ENCODE measurements around the gene GCN1.

The GCN1 gene

DNA sequence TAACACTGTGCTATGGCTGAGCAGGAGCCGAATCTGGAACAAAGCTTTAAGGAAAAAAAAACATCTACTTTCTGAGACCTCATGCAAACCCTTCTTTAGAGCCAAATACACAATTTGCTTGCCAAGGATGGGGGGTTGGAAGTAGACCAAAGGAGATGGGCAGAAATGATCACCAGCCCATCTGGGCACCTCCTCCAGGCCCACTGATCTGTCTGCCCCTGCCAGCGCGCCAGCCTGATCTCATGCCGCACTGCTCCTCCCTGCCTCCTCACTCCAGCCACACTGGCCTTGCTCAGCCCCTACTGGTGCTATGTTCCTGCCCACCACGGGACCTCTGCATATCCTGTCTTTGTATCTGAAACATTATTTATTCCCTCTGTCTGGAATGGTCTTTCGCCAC is 53.2 kb downstream of the GCN1 start:
- DNase-seq: no peak

- no peak for DNase-seq
Observed at GRCh38 chr12:120140603-120141002, 53.9 kb downstream of the GCN1 start.

- DNase-seq: no peak
Observed at GRCh38 chr12:120139958-120140357, 54.6 kb downstream of the GCN1 start.

GRCh38 chr12:120138366-120138765 is 56.1 kb downstream of the GCN1 start:
- no peak for DNase-seq

GRCh38 chr12:120137833-120138232 is 56.7 kb downstream of the GCN1 start:
- DNase-seq: no peak

DNA sequence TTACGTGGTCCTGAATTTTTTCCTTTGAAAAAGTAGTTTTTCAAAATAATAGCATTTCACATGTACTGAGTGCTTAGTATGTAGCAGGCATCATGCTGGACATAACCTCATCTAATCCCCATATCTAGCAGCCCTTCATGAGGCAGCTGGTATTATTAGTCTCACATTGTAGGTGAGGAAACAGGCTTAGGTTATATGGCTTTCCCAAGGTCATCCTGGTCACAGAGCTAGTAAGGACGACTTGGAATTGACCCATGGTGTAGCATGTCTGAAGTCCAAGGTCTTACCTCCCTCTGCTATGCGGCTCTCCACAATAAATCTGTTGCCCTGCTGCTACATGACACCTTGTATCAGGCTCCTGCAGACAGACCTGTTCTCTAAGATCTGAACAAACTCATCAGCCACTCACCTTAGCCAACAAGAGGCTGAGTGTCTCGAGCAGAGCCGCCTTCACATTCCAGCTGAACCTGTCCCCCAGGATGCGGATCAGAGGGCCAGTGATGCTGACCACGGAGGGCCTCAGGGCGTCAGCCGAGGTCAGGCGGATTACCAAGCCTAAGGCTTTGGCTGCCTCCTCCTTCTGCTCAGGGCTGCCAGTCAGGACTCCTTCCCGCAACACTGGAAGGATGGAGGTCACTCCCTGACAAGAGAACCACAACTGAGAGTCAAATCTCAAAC is 58.3 kb downstream of the GCN1 start:
- DNase-seq: no peak

DNA sequence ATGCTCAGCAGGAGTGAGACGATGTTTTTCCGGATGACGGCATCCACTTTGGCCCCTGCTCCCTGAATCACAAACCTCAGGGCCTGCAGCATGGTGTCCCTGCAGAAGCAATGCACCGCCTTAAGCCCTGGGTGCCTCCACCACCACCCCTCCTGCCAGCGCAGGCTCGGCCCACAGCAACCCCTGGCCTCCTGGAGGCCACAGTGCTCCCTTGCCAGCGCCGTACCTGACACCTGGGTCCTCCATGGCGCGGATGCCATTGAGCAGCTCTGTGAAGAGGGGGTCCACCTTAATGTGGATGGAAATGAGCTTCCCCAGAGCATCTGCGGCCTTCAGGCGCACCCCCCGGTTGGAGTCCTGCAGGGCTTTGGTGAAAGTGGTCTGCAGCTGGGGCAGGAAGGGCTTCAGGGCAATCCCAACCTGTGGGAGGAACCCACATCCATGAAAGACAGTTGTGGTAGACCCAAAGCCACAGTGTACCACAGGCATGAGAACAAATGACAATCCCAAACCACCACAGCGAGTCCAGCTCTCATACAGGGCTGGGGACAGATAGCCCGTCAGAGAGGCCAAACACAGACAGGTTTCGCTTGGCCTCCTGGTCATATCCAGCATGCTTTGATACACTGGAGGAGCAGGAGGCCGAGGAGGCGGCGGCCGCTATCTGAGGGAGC is 60.1 kb downstream of the GCN1 start:
- no peak for DNase-seq

DNA sequence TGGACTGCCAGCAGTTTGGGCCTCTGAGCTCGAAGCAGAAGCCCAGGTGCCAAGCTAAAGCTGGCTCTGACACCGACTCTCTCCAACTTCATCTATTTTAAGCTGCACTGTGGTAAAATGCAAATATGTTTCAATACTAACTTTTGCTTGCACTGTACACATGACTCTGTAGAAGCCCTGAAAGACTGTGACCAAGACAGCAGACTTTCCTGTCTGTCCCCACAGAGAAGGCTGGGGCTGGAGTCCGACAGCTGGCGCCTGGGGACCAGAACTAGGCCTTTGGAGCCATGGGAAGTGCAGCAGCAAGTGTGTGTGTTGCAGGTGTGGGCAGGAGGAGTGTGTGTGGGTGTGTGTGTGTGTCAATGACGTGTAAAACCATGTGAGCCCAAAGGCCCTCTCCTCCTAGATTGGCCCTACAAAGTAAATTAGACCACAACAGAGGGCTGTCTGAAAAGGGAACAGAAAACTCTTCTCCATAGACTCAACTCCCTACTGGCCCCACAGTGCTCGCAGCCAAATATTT is 61.6 kb downstream of the GCN1 start:
- DNase-seq: no peak

DNA sequence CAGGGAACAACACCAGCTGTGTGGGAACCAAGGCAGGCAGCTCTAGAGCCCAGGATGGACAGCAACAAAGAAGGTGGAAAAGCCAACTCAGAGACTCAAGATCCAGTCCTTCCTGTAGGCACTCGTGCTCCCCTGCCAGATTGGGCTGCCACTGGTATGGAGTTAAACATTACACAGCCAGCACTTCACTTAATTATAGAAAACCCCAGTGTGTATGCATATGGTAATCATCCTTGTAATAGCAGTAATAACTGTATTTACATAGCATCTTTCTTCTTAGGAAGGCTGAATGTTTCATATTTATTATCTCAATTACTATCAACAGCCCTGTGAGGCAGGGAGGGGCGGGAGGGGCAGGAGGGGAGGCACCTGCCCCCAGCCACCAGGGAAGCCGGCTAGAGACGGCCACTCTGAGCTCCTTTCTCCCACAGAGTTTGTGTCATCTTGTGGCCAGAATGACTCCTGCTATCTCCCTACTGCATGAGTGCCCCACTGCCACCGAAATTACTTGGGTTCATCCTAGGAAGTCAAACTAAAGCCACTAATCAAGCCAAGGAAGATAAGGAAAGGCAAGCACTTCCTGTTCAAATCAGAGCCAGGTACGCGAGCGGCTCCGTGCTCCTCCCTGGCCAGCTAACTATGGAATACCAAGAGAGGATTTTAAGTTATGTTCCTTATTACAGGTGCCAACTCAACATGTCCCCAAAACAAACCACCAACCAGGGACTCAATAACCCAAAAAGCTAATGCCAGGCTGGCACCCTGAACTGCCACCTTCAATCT is 62.3 kb downstream of the GCN1 start:
- DNase-seq: no peak

- DNase-seq: no peak
Observed at GRCh38 chr12:120131116-120131515, 63.4 kb downstream of the GCN1 start.

- DNase-seq: no peak
Observed at GRCh38 chr12:120130011-120130410, 64.5 kb downstream of the GCN1 start.

DNA sequence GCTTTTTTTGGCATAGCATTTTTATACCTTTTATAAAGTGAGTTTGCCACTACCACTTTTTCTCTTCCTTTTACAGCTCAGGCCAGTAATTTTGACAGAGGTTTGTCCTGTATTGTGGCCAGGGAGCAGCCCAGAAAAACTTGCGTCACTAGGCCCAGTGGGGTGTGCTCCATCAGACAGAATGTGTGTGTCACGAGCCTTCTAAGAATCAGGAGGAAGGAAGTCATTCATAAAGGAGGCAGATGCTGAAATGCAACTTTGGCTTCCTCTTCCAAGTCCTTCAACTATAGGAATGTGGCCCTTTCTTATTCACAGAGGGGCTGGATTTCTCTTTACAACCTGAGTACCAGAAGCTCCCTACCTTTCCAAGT is 67.9 kb downstream of the GCN1 start:
- DNase-seq: no peak

DNA sequence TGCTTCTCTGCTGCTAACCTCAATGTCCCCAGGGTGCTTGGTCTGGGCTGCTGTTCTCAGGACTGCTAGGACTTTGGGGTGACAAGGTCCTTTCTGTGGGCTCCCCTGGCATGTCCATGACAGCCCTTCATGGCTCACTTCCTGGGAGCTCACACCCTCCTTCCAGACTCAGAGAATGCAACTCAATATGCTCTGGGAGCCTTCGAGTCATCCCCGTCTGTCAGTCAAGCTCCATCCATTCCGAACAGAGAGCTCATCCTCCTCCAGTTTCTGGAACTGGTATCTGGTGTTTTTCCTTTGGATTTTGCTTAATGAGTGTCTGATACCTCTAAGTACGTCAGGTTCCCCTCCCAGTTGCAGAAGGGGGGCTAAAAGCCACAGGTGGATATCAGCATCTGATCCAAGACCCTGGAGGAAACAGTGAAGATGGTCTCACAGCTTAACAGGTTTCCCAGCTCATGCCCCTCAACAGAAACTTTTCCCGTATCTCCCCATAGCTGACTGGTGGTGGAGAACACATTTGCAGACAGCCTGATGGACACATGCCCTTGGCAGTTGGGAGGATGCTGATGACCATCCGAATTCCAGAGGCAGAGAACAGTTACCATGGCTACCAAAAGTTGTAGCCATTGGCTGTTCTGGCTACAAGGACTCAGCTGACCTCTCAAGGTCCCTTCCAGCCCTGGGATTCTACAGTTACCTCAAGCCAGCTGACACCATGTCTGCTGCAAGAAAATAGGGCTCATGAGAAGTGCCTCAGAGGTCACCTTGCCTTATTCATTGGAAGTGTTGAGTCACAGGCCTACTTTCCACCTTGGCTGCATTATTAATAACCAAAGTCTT is 68.5 kb downstream of the GCN1 start:
- DNase-seq: peak; percentile 29

GRCh38 chr12:120125029-120125428 is 69.5 kb downstream of the GCN1 start:
- DNase-seq: no peak

- peak; percentile 65 for DNase-seq
Observed at GRCh38 chr12:120121766-120122293, 72.7 kb downstream of the GCN1 start.

DNA sequence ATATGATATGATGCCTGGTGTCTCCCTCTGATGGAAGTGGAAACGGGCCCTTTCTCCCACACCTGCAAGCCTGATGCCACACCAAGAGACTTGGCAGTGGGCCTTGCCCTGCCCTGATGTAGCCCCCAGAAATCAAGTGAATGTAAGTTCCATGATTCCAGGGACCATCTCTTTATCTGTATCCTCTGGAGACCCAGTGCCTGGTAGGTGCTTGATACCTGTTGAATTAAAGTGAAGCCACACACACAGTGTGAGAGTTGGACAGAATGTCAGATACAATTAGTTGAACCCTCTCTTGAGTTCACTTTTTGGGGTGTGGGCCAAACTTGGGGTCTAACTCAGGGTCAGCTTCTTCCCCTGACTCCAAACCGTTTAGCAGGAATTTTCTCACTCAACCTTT is 73.2 kb downstream of the GCN1 start:
- DNase-seq: no peak

GRCh38 chr12:120119271-120119973 is 75.1 kb downstream of the GCN1 start:
- DNase-seq: peak; percentile 61

DNA sequence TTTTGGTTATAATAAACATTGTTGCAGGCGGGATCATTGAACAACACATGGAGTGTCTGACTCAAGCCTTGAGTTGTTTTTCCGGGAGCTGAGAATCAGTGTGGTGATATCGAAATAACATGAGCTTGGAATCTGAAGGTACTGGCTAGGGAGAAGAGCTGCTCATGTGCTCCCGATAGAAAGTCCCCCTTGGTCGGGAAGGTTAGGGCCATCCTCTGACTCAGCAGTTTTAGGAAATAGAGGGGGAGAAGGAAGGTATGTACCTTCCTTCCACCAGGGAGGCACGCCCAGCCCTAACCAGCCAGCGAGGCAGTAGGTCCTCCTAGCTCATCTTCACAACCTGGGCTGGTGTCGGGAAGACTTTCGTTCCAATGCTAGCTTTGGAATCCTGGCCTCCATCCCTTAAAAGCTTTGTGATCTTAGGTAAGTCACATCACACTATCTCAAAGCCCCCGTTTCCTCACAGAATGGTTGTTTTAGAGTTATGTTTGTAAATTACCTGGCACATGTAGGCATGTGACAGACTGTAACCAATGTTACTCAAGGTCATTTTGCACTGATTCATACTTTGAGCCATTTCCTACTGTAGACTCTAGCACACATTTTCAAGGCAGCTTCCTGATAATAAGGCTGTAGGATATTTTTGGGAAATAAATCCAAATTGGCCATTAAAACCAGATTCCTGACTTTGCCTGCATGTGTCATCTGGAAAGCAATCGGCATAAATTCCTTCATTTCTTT is 76.0 kb downstream of the GCN1 start:
- DNase-seq: peak; percentile 60

DNA sequence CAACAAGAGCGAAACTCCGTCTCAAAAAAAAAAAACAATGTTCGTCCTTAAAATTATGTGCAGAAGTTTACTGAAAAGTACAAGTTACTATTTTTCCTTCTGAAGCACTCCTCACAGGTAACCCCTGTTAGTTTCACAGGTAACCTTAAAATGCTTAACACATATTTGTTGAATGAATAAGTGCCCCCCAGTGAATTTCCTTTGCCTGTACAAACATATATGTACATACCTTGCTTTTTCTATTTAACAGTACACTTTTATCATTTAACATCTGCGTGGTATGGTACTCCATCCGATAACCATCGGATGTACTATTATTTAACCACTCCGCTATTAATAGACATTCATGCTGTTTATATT is 76.6 kb downstream of the GCN1 start:
- DNase-seq: no peak

DNA sequence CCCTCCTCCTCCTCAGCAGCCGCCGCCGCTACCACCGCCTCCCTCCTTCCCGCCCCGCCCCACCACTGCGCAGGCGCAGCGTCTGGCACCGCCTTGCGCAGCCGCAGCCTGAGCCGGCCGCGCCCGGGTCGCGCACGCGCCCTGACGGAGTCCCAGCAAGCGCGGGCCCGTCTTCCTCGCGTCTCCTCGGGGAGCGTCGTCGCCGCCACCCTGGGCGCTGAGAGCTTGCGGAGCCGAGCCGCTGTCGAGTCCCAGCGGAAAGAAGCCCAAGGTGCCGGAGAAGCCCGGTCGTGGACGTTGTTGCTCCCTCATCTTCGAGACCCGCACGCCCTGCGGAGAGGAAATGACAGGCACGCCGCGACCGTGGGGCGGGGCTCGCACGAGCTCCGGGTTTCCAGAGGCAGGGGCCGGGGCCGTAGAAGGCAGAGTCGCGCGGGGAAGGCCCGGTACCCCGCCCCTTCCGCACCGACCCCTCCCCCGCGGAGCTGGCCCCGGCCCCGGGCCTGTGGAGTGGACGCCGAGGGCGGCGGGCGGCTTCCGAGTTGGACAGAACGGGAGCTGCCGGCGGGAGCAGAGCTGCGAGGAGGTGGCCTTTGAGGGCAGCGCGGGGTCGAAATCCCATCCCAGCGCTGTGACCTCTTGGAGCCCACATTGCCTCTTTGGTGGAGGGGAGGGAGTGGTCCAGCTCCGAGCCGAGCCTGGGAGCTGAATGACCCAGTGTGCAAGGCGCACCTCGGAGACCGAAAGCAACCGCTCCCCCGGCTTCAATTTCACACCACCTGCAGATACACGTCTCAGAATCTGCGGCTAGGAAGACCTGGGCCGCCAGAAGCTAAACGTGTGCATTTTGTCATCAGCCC is 77.5 kb downstream of the GCN1 start:
- DNase-seq: peak; percentile 99

Data from DMS53 (cell line).